Glutamatergic neuron (in vitro differentiated cells): ENCODE measurements around the gene TACR1. TPM values are rescaled to one million over a fixed set of nuclear protein-coding genes. Genes with fewer than 3 reads are reported as not detected.

ENCODE experiments used
- DNase-seq: peaks from one replicate; pipeline ENCODE4 v3.0.0; 2022
- H3K27ac Mint-ChIP-seq: one replicate; pipeline ENCODE4 v1.8.0; 2020; ENCODE audit warnings: mild to moderate bottlenecking, mixed read lengths, inconsistent platforms; ENCODE audit not compliant: unreplicated experiment
- H3K27me3 Mint-ChIP-seq: one replicate; pipeline ENCODE4 v1.8.0; 2020; ENCODE audit warnings: mild to moderate bottlenecking, moderate library complexity, mixed read lengths, inconsistent platforms; ENCODE audit not compliant: unreplicated experiment
- H3K36me3 Mint-ChIP-seq: one replicate; pipeline ENCODE4 v1.8.0; 2020; ENCODE audit warnings: mild to moderate bottlenecking, mixed read lengths, inconsistent platforms; ENCODE audit not compliant: unreplicated experiment
- H3K4me1 Mint-ChIP-seq: one replicate; pipeline ENCODE4 v1.8.0; 2020; ENCODE audit warnings: mild to moderate bottlenecking, low read depth, mixed read lengths, inconsistent platforms; ENCODE audit not compliant: unreplicated experiment
- H3K4me3 Mint-ChIP-seq: one replicate; pipeline ENCODE4 v1.8.0; 2020; ENCODE audit warnings: mild to moderate bottlenecking, mixed read lengths, inconsistent platforms; ENCODE audit not compliant: unreplicated experiment
- H3K9me3 Mint-ChIP-seq: one replicate; pipeline ENCODE4 v1.8.0; 2020; ENCODE audit warnings: mild to moderate bottlenecking, moderate library complexity, mixed read lengths, inconsistent platforms; ENCODE audit not compliant: unreplicated experiment
- CTCF ChIP-seq: fragments of 200-600 bp; sonication (generic); IDR thresholded peaks from one replicate; pipeline ENCODE4 v1.5.0; 2021; ENCODE audit not compliant: partially characterized antibody, unreplicated experiment
- total RNA-seq: library from RNA; stranded (reverse); fragmentation: NEBNext Ultra II Directional; extraction: Animal tissue kit (Norgen Biotek cat#: 25700); gene quantifications from one replicate; pipeline ENCODE4 v1.2.1, GENCODE V29; 2021; ENCODE audit not compliant: unreplicated experiment

TACR1 gene
- total RNA-seq, 1 donor from 2014 or later: 0.17 TPM

- no peak for TF ChIP-seq CTCF
- Mint-ChIP-seq H3K27me3 (no peaks in the 10 kb centered on the region), H3K36me3 (peaks cover 5% of the 10 kb centered on the region), H3K27ac (no peak overlapping the region), H3K9me3 (peaks cover 2% of the 10 kb centered on the region), H3K4me3 (no peak overlapping the region), H3K4me1 (peaks cover 14% of the 10 kb centered on the region)
- no peak for DNase-seq
These were observed 32.8 kb downstream of the TACR1 start for GRCh38 chr2:75166491-75166890.

GRCh38 chr2:75162897-75163296 lies 36.4 kb downstream of the TACR1 start:
- H3K27ac Mint-ChIP-seq: no peak overlapping the region
- peaks cover 28% of the 10 kb centered on the region for H3K4me1 Mint-ChIP-seq
- no peak for TF ChIP-seq CTCF
- no peaks in the 10 kb centered on the region for H3K36me3 Mint-ChIP-seq
- H3K9me3 Mint-ChIP-seq: peaks cover 2% of the 10 kb centered on the region
- H3K27me3 Mint-ChIP-seq: no peaks in the 10 kb centered on the region
- no peak overlapping the region for H3K4me3 Mint-ChIP-seq
- DNase-seq: no peak

GRCh38 chr2:75162259-75162658 lies 37.1 kb downstream of the TACR1 start:
- TF ChIP-seq CTCF: no peak
- Mint-ChIP-seq H3K36me3 (no peaks in the 10 kb centered on the region), H3K4me3 (no peak overlapping the region), H3K9me3 (peaks cover 2% of the 10 kb centered on the region), H3K27ac (no peak overlapping the region), H3K27me3 (no peaks in the 10 kb centered on the region), H3K4me1 (peaks cover 28% of the 10 kb centered on the region)
- no peak for DNase-seq

GRCh38 chr2:75157435-75157834 lies 41.9 kb downstream of the TACR1 start:
- Mint-ChIP-seq H3K36me3 (no peaks in the 10 kb centered on the region), H3K27me3 (no peaks in the 10 kb centered on the region), H3K9me3 (peaks cover 5% of the 10 kb centered on the region), H3K4me3 (no peak overlapping the region), H3K27ac (no peak overlapping the region), H3K4me1 (peaks cover 30% of the 10 kb centered on the region)
- no peak for TF ChIP-seq CTCF
- no peak for DNase-seq

GRCh38 chr2:75155115-75155514 lies 44.2 kb downstream of the TACR1 start:
- no peak for TF ChIP-seq CTCF
- Mint-ChIP-seq H3K4me1 (peaks cover 17% of the 10 kb centered on the region), H3K9me3 (peaks cover 6% of the 10 kb centered on the region), H3K27me3 (no peaks in the 10 kb centered on the region), H3K36me3 (peaks cover 6% of the 10 kb centered on the region), H3K4me3 (no peak overlapping the region), H3K27ac (no peak overlapping the region)
- DNase-seq: no peak
